Measurements from ENCODE around the gene CFAP299. TPM values are rescaled to one million over a fixed set of nuclear protein-coding genes. Genes with fewer than 3 reads are reported as not detected.

The CFAP299 gene
- total RNA-seq, 4 donors from 2014 or later: not detected

- Histone ChIP-seq H3K27me3 (no peaks in the 10 kb centered on the region), H3K4me1 (no peaks in the 10 kb centered on the region), H3K4me3 (no peak overlapping the region), H3K9me3 (no peaks in the 10 kb centered on the region), H3K27ac (no peak overlapping the region), H3K36me3 (no peaks in the 10 kb centered on the region)
- TF ChIP-seq CTCF (IDR thresholded peaks at IDR 0.05): no peak
- DNase-seq: no peak
These were observed 358.6 kb downstream of the CFAP299 start for GRCh38 chr4:80694171-80694570.

DNA sequence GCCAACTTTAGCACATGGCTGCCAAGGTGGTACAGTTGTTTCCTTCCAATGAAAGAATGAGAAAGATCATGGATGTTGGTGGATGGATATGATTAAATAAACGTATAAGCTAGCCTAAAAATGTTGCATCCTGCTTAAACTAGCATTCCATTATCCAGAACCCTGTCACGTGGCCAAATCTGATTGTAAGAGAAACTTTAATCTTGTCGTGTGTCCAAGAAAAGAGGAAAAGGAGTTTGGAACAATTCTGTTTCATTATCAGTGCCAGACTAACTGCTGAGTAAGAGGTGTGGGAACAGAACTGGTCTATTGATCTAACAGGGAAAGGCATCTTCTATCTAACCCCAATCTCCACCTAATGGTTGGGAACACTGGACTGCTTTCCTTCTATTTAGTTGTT is 369.8 kb downstream of the CFAP299 start:
- TF ChIP-seq CTCF (IDR thresholded peaks at IDR 0.05) (no peak), POLR2A (IDR thresholded peaks at IDR 0.05) (no peak)
- no peak overlapping the region for H3K4me3 ChIP-seq
- no peak for DNase-seq
- H3K4me1 ChIP-seq: no peaks in the 10 kb centered on the region
- no peaks in the 10 kb centered on the region for H3K36me3 ChIP-seq
- no peaks in the 10 kb centered on the region for H3K9me3 ChIP-seq
- H3K27me3 ChIP-seq: no peaks in the 10 kb centered on the region
- H3K27ac ChIP-seq: no peak overlapping the region

DNA sequence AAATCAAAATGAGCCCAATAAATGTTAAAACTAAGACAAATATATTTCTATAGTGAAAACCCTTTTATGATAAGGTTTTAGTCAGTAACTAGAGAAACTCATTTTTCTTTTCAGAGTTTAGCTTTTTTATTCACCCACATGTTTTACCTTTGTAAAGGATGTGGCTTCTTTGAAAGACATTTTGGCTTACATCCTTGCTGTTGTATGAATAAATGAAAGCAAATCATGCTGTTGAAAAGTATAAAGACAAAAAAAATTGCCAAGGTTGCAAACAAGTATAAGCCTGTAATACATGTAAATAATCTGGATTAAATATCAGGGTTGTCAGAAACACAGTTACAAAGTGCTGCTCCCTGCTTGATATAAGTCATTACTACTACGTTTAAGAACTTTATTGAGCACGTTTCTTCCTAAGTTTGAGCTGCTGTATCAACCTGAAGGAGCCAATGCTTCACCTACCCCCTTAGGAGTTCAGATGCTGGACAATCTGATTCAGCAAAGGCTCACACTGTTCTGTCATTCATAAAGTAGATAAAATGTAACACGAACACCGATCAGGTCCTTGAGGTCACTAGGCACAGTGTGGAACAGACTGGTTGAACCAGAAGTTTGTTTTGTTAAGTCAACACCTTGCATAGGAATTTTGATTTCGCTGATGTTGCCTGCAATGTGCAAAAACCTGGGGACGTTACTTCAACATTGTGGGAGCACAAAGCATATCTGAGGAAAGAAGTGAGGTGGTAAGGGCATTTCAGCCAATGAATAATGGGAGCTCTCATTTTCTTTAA is 373.7 kb downstream of the CFAP299 start:
- no peaks in the 10 kb centered on the region for H3K4me1 ChIP-seq
- no peaks in the 10 kb centered on the region for H3K36me3 ChIP-seq
- no peak overlapping the region for H3K4me3 ChIP-seq
- no peaks in the 10 kb centered on the region for H3K9me3 ChIP-seq
- no peaks in the 10 kb centered on the region for H3K27me3 ChIP-seq
- no peak overlapping the region for H3K27ac ChIP-seq
- TF ChIP-seq CTCF (IDR thresholded peaks at IDR 0.05) (no peak), POLR2A (IDR thresholded peaks at IDR 0.05) (no peak)
- DNase-seq: no peak

DNA sequence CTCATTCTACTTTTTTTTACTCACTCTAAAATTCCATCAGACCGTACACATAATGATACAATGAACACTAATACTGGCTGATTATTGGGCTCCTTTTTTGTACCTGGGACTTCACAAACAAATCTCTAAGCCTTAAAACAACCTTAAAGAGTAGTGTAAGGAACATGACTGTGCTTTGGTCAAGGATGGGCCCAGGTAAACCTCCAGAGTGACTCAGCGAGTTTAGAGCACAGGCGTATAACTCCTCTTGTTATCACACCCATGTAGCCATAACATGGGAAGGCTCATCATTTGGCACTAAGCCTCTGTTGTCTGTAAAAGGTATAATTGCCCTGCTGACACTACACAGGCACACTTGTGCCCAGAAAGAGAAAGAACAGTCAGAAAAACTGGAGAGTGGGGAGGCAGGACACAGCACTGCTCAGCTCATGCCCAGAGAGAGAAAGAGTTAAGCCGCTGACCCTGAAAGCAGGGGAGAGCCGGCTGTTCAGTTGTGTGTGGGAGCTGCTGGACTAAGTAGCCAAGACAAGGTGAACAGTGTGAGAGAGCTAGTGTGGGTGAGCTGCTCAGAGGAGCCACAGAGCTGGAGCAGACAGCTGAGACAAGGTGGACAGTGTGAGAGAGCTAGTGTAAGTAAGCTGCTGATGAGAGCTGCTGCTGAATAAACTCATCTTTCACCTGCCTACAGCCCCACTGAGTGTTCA is 375.4 kb downstream of the CFAP299 start:
- Histone ChIP-seq H3K27me3 (no peaks in the 10 kb centered on the region), H3K4me1 (no peaks in the 10 kb centered on the region), H3K27ac (no peak overlapping the region), H3K9me3 (no peaks in the 10 kb centered on the region), H3K36me3 (no peaks in the 10 kb centered on the region), H3K4me3 (no peak overlapping the region)
- DNase-seq: no peak
- no peak for TF ChIP-seq POLR2A (IDR thresholded peaks at IDR 0.05)
- no peak for TF ChIP-seq CTCF (IDR thresholded peaks at IDR 0.05)

- Histone ChIP-seq H3K9me3 (no peaks in the 10 kb centered on the region), H3K27me3 (no peaks in the 10 kb centered on the region), H3K4me3 (no peak overlapping the region), H3K27ac (no peak overlapping the region), H3K36me3 (no peaks in the 10 kb centered on the region), H3K4me1 (no peaks in the 10 kb centered on the region)
- TF ChIP-seq POLR2A (IDR thresholded peaks at IDR 0.05) (no peak), CTCF (IDR thresholded peaks at IDR 0.05) (no peak)
- no peak for DNase-seq
These were observed 376.4 kb downstream of the CFAP299 start for GRCh38 chr4:80711956-80712355.

Measured in Peyer's patch (tissue), 4 donors.